Chondrocyte (in vitro differentiated cells): ENCODE measurements around the gene TMUB1. TPM values are rescaled to one million over a fixed set of nuclear protein-coding genes. Genes with fewer than 3 reads are reported as not detected.

Experiments
- DNase-seq: peaks from one replicate; pipeline ENCODE4 v3.0.0; 2021; ENCODE audit warnings: mixed read lengths, low spot score
- H3K27ac Mint-ChIP-seq: one replicate; pipeline ENCODE4 v1.8.0; 2021; ENCODE audit warnings: mild to moderate bottlenecking, moderate library complexity, mixed read lengths; ENCODE audit not compliant: unreplicated experiment
- H3K27me3 Mint-ChIP-seq: 2 replicates; pipeline ENCODE4 v1.8.0; 2021; ENCODE audit warnings: low read depth, mixed read lengths
- H3K36me3 Mint-ChIP-seq: 2 replicates; pipeline ENCODE4 v1.8.0; 2021; ENCODE audit warnings: low read depth, mixed read lengths
- H3K4me1 Mint-ChIP-seq: 2 replicates; pipeline ENCODE4 v1.8.0; 2021; ENCODE audit warnings: low read depth, mild to moderate bottlenecking, mixed read lengths
- H3K4me3 Mint-ChIP-seq: one replicate; pipeline ENCODE4 v1.8.0; 2021; ENCODE audit warnings: mild to moderate bottlenecking, moderate library complexity, mixed read lengths; ENCODE audit not compliant: unreplicated experiment
- H3K9me3 Mint-ChIP-seq: 2 replicates; pipeline ENCODE4 v1.8.0; 2021; ENCODE audit warnings: low read depth, mixed read lengths
- long read RNA-seq: library from polyadenylated mRNA; stranded (forward); transcript quantifications from one replicate; pipeline ENCODE4 v2.0.0, GENCODE V29; 2021
- total RNA-seq: library from RNA; stranded (reverse); gene quantifications from 3 replicates; pipeline ENCODE4 v1.2.1, GENCODE V29; 2021
- TF ChIP-seq, protein P1 (sequence below): fragments of 200-600 bp; sonication (generic); IDR thresholded peaks from 2 replicates; pipeline ENCODE4 v1.5.0; 2021; ENCODE audit warnings: antibody characterized with exemption, mild to moderate bottlenecking, moderate library complexity

Gene TMUB1
- 31.2 to 43.2 TPM (median 33.2 TPM) in 3 replicates for total RNA-seq
- long read RNA-seq, transcript TMUB1-201 (3 exons, 1,353 nt): major isoform, 27 of 44 reads
- long read RNA-seq, transcript TMUB1-203 (2 exons, 1,549 nt): minor isoform, 11 of 44 reads
- long read RNA-seq, partial matches to known transcripts: 3 of 44 reads
- long read RNA-seq, other reads (novel, unspliced or antisense): 0 of 44 reads

- TF ChIP-seq, protein P1, sequence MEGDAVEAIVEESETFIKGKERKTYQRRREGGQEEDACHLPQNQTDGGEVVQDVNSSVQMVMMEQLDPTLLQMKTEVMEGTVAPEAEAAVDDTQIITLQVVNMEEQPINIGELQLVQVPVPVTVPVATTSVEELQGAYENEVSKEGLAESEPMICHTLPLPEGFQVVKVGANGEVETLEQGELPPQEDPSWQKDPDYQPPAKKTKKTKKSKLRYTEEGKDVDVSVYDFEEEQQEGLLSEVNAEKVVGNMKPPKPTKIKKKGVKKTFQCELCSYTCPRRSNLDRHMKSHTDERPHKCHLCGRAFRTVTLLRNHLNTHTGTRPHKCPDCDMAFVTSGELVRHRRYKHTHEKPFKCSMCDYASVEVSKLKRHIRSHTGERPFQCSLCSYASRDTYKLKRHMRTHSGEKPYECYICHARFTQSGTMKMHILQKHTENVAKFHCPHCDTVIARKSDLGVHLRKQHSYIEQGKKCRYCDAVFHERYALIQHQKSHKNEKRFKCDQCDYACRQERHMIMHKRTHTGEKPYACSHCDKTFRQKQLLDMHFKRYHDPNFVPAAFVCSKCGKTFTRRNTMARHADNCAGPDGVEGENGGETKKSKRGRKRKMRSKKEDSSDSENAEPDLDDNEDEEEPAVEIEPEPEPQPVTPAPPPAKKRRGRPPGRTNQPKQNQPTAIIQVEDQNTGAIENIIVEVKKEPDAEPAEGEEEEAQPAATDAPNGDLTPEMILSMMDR: no peak
- Mint-ChIP-seq H3K27ac (peak within 1 kb of the TSS; percentile 86), H3K9me3 (no peaks in the 10 kb centered on the region), H3K36me3 (no peaks in the 10 kb centered on the region), H3K4me3 (peak within 1 kb of the TSS; percentile 94), H3K4me1 (peaks cover 46% of the 10 kb centered on the region), H3K27me3 (no peaks in the 10 kb centered on the region)
- DNase-seq: no peak
Measured at GRCh38 chr7:151083071-151083823, at the start of gene TMUB1. Gene TMUB1 (minus strand): TSS chr7:151083493. CDS start chr7:151082563, 930 bp downstream.

- no peaks in the 10 kb centered on the region for H3K9me3 Mint-ChIP-seq
- peak; percentile 54 for DNase-seq
- peaks cover 25% of the 10 kb centered on the region for H3K36me3 Mint-ChIP-seq
- no peaks in the 10 kb centered on the region for H3K4me1 Mint-ChIP-seq
- no peaks in the 10 kb centered on the region for H3K27me3 Mint-ChIP-seq
- H3K27ac Mint-ChIP-seq: no peak overlapping the region
- TF ChIP-seq, protein P1: no peak
- H3K4me3 Mint-ChIP-seq: no peak overlapping the region
Measured at GRCh38 chr7:151132461-151133205, 49.3 kb upstream of the TMUB1 start.

GRCh38 chr7:151131592-151132293, 48.5 kb upstream of the TMUB1 start:
- peak; percentile 88 for DNase-seq
- Mint-ChIP-seq H3K36me3 (peaks cover 25% of the 10 kb centered on the region), H3K27me3 (no peaks in the 10 kb centered on the region), H3K4me3 (no peak overlapping the region), H3K4me1 (no peaks in the 10 kb centered on the region), H3K27ac (no peak overlapping the region), H3K9me3 (no peaks in the 10 kb centered on the region)
- TF ChIP-seq, protein P1: no peak

GRCh38 chr7:151131224-151131591, 47.9 kb upstream of the TMUB1 start:
- no peak overlapping the region for H3K4me3 Mint-ChIP-seq
- no peak for DNase-seq
- H3K27me3 Mint-ChIP-seq: no peaks in the 10 kb centered on the region
- no peaks in the 10 kb centered on the region for H3K4me1 Mint-ChIP-seq
- TF ChIP-seq, protein P1: no peak
- H3K9me3 Mint-ChIP-seq: no peaks in the 10 kb centered on the region
- H3K36me3 Mint-ChIP-seq: peaks cover 21% of the 10 kb centered on the region
- no peak overlapping the region for H3K27ac Mint-ChIP-seq

DNA sequence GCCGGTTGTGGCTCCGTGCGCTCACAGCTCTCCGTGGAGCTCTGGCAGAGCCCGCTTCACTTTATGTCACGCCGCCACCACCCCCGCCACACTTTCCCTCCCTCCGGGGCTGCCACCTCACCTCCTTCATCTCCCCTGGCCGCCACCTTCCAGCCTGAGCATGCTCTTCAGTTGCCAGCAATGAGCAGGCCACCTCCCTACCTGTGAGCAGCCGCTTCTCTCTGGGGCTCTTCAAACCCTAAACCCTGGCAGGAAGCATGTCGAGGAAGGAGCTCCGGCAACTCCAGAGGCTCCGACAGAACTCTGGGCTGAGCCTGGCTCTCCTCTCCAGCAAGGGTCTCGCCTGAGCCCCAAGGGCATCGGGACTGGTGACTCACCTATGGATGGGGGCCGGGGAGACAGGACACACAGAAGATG, 47.5 kb upstream of the TMUB1 start:
- Mint-ChIP-seq H3K9me3 (no peaks in the 10 kb centered on the region), H3K4me3 (no peak overlapping the region), H3K36me3 (peaks cover 21% of the 10 kb centered on the region), H3K4me1 (no peaks in the 10 kb centered on the region), H3K27me3 (no peaks in the 10 kb centered on the region), H3K27ac (no peak overlapping the region)
- peak; percentile 64 for DNase-seq
- TF ChIP-seq, protein P1: no peak
